HCT116 (cell line): ENCODE measurements around the gene UBE2L5.

ENCODE experiments used
- CTCF ChIP-seq, 3 experiments: fragments of 200-600 bp in 1 of 3; sonication (generic) in 1 of 3; IDR thresholded peaks in 2 of 3; conservative IDR thresholded peaks in 1 of 3; 2 replicates each; pipeline ENCODE4 v1.5.1; 2012 to 2017; ENCODE audit warnings: low read depth in 2 of 3, low read length in 2 of 3, antibody characterized with exemption in 1 of 3, borderline replicate concordance in 1 of 3, control low read depth in 1 of 3, mild to moderate bottlenecking in 1 of 3, mixed read lengths in 1 of 3, mixed run types in 1 of 3, moderate library complexity in 1 of 3; ENCODE audit not compliant: insufficient read depth in 1 of 3
- POLR2AphosphoS5 ChIP-seq: IDR thresholded peaks from 2 replicates; pipeline ENCODE4 v1.6.1; 2011; ENCODE audit warnings: mild to moderate bottlenecking, low read depth, low read length, moderate library complexity

GRCh38 chr13:30464496-30465342, 42.4 kb downstream of the UBE2L5 start:
- TF ChIP-seq CTCF (IDR thresholded peaks at IDR 0.05 in 2 of 3, conservative IDR thresholded peaks at IDR 0.05 in 1 of 3; ENCODE audit: borderline replicate concordance in 1 of 3, insufficient read depth in 1 of 3, low read depth in 2 of 3, low read length in 2 of 3) (no peak), POLR2AphosphoS5 (peak; percentile 37; the same call in 1 of the 2 replicates)
